Tibial nerve (tissue), 4 donors: ENCODE data around the gene KDM2A. TPM values are rescaled to one million over a fixed set of nuclear protein-coding genes. Genes with fewer than 3 reads are reported as not detected.

Source experiments
- DNase-seq, 2 donors: peaks; one replicate each; pipeline ENCODE4 v3.0.0-alpha.2; 2019; ENCODE audit warnings: low spot score in 2 of 2
- H3K27ac ChIP-seq, 4 donors: fragments of 200-600 bp; sonication (generic) in 3 of 4; one replicate each; pipeline ENCODE4 v1.5.1; 2017 to 2019; ENCODE audit warnings: mild to moderate bottlenecking in 1 of 4
- H3K27me3 ChIP-seq, 2 donors: fragments of 200-600 bp; sonication (generic) in 1 of 2; one replicate each; pipeline versions ENCODE4 v1.5.1 to v1.6.0; 2017 to 2019
- H3K36me3 ChIP-seq, 3 donors: fragments of 200-600 bp; sonication (generic); one replicate each; pipeline ENCODE4 v1.5.1; 2018 to 2019
- H3K4me1 ChIP-seq, 4 donors: fragments of 200-600 bp; sonication (generic) in 3 of 4; one replicate each; pipeline ENCODE4 v1.5.1; 2017 to 2019
- H3K4me3 ChIP-seq, 4 donors: fragments of 200-600 bp; sonication (generic) in 3 of 4; one replicate each; pipeline ENCODE4 v1.5.1; 2017 to 2019; ENCODE audit warnings: mild to moderate bottlenecking in 1 of 4, moderate library complexity in 1 of 4
- H3K9me3 ChIP-seq, 4 donors: fragments of 200-600 bp; sonication (generic) in 3 of 4; one replicate each; pipeline ENCODE4 v1.5.1; 2017 to 2019
- CTCF ChIP-seq, 5 experiments: fragments of 200-600 bp in 3 of 5; fragments of 450-650 bp in 2 of 5; sonication (generic) in 3 of 5; IDR thresholded peaks; one replicate each; pipeline ENCODE4 v1.5.1; 2016 to 2019; ENCODE audit warnings: antibody characterized with exemption in 5 of 5, mild to moderate bottlenecking in 3 of 5, moderate library complexity in 2 of 5
- EP300 ChIP-seq, 2 donors: sonication (generic); formaldehyde crosslinking; IDR thresholded peaks; one replicate each; pipeline ENCODE4 v1.6.1; 2017; ENCODE audit warnings: antibody characterized with exemption in 2 of 2, mild to moderate bottlenecking in 1 of 2
- POLR2A ChIP-seq, 2 donors: fragments of 450-650 bp; IDR thresholded peaks; one replicate each; pipeline ENCODE4 v1.6.1; 2017; ENCODE audit warnings: antibody characterized with exemption in 2 of 2, mild to moderate bottlenecking in 2 of 2, moderate library complexity in 2 of 2
- WGBS, 2 donors: methylation state at CpG; one replicate each; pipeline ENCODE4 v1.1.5; 2018; 5-methylcytosine and 5-hydroxymethylcytosine counted together
- total RNA-seq, 4 donors: library from RNA; depleted of rRNA; stranded (reverse); fragments of >200 nt; gene quantifications; one replicate each; pipeline ENCODE4 v1.1.0, GENCODE V29; 2016

KDM2A gene
- total RNA-seq, 4 donors from 2014 or later, result 40.9 to 106 (median 67.4) TPM

GRCh38 chr11:67301951-67302516 is 183.0 kb downstream of the KDM2A start:
- no peaks in the 10 kb centered on the region for H3K27me3 ChIP-seq
- whole genome bisulfite sequencing, 2 donors, result 54 to 67% methylated on average over 15 of the region's 15 CpGs
- H3K27ac ChIP-seq, result peak overlapping the region in 3 of 4 donors; percentile 87 to 93 (median 88)
- DNase-seq, result no peak
- H3K4me3 ChIP-seq, result peak overlapping the region in 2 of 4 donors; percentile 89 to 96
- TF ChIP-seq CTCF (IDR thresholded peaks at IDR 0.05) (no peak), POLR2A (IDR thresholded peaks at IDR 0.05) (no peak), EP300 (IDR thresholded peaks at IDR 0.05) (no peak)
- no peaks in the 10 kb centered on the region for H3K9me3 ChIP-seq
- peaks cover 0 to 36% (median 21%) of the 10 kb centered on the region in 4 donors for H3K4me1 ChIP-seq
- peaks cover 0 to 55% (median 10%) of the 10 kb centered on the region in 3 donors for H3K36me3 ChIP-seq

- TF ChIP-seq EP300 (IDR thresholded peaks at IDR 0.05) (no peak), CTCF (IDR thresholded peaks at IDR 0.05) (no peak), POLR2A (IDR thresholded peaks at IDR 0.05) (no peak)
- DNase-seq, result no peak
- Histone ChIP-seq H3K27me3 (no peaks in the 10 kb centered on the region), H3K36me3 (peaks cover 0 to 56% (median 10%) of the 10 kb centered on the region in 3 donors), H3K9me3 (no peaks in the 10 kb centered on the region), H3K27ac (peak overlapping the region; percentile 52 to 93 (median 88)), H3K4me1 (peaks cover 0 to 36% (median 21%) of the 10 kb centered on the region in 4 donors), H3K4me3 (peak overlapping the region; percentile 80 to 96 (median 91))
- 22 to 30% methylated on average over 11 to 17 of the region's 23 CpGs for WGBS, 2 donors
Observed at GRCh38 chr11:67302571-67303131, 183.6 kb downstream of the KDM2A start.

GRCh38 chr11:67303132-67303834 is 184.2 kb downstream of the KDM2A start, which contains the start of gene SSH3:
SSH3 (plus strand) TSS chr11:67303530; CDS start chr11:67303626, 96 bp downstream.
- Histone ChIP-seq H3K27ac (peak within 1 kb of the TSS; percentile 52 to 93 (median 88)), H3K4me1 (peaks cover 0 to 36% (median 21%) of the 10 kb centered on the region in 4 donors), H3K4me3 (peak within 1 kb of the TSS; percentile 80 to 96 (median 91)), H3K9me3 (no peaks in the 10 kb centered on the region), H3K36me3 (peaks cover 0 to 58% (median 10%) of the 10 kb centered on the region in 3 donors), H3K27me3 (no peaks in the 10 kb centered on the region)
- 0 to 2% methylated on average over 29 to 54 of the region's 65 CpGs for WGBS, 2 donors
- TF ChIP-seq EP300 (IDR thresholded peaks at IDR 0.05) (peak in 1 of 2 donors; percentile 47), CTCF (IDR thresholded peaks at IDR 0.05) (no peak), POLR2A (IDR thresholded peaks at IDR 0.05) (no peak)
- peak; percentile 47 to 75 for DNase-seq

- peaks cover 0 to 58% (median 10%) of the 10 kb centered on the region in 3 donors for H3K36me3 ChIP-seq
- no peaks in the 10 kb centered on the region for H3K27me3 ChIP-seq
- DNase-seq, result no peak
- peak overlapping the region; percentile 80 to 96 (median 91) for H3K4me3 ChIP-seq
- H3K4me1 ChIP-seq, result peaks cover 0 to 36% (median 21%) of the 10 kb centered on the region in 4 donors
- TF ChIP-seq POLR2A (IDR thresholded peaks at IDR 0.05), result no peak
- TF ChIP-seq EP300 (IDR thresholded peaks at IDR 0.05), result no peak
- no peak for TF ChIP-seq CTCF (IDR thresholded peaks at IDR 0.05)
- peak overlapping the region; percentile 52 to 93 (median 88) for H3K27ac ChIP-seq
- H3K9me3 ChIP-seq, result no peaks in the 10 kb centered on the region
- WGBS, 2 donors, result 5 to 14% methylated on average over 22 to 26 of the region's 43 CpGs
Observed at GRCh38 chr11:67303835-67304411, 184.9 kb downstream of the KDM2A start.
